ENCODE data around the gene EIF2B4. TPM values are rescaled to one million over a fixed set of nuclear protein-coding genes. Genes with fewer than 3 reads are reported as not detected.
"Not testable (repeated sequence)": the region's sequence is repeated elsewhere in the genome, so short reads cannot be mapped to it uniquely, and the experiment has no call there.

The EIF2B4 gene
- total RNA-seq, 1 experiment from 2014 or later, result 50.1 TPM

DNA sequence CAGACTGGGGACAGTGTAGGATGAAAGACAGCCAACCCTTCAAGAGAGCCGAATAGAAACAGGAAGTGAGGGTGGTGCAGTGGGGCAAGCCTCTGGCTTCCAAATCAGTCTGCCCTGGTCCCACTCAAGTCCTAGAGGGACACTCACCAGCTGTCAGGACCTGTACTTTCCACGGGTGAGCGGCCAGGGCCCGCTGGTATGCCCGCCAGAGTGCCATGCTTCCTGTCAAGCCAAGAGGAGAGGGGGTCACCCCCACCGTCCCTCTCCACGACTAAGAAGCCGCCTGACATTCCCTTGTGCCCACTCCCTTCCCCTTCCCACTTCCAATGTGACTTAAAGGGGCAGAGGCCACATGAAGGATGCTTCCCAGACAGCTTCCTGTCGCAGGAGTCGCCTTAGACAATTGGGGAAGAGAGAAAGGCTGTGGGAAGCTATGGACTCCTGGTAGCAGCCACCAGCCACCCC is 47.8 kb downstream of the EIF2B4 start:
- intact Hi-C loops (cut with micrococcal nuclease), result no loop called here
- DNase-seq (ENCODE audit: unreplicated experiment), result peak; percentile 25
- Mint-ChIP-seq H3K4me3 (ENCODE audit: unreplicated experiment) (peak overlapping the region; percentile 91), H3K9me3 (ENCODE audit: unreplicated experiment) (no peaks in the 10 kb centered on the region), H3K27ac (ENCODE audit: low read depth, unreplicated experiment) (peak overlapping the region; percentile 99), H3K27me3 (ENCODE audit: insufficient read depth, unreplicated experiment) (no peaks in the 10 kb centered on the region), H3K4me1 (ENCODE audit: insufficient read depth, unreplicated experiment) (peaks cover 23% of the 10 kb centered on the region), H3K36me3 (ENCODE audit: insufficient read depth, unreplicated experiment) (peaks cover 55% of the 10 kb centered on the region)
- ChIA-PET CTCF (interaction anchor here (0.5 to 7.8 kb wide), 10 partner anchors 15 to 399 kb away, joined by 3 to 47 read pairs (median 6); partner anchors contain the start of genes EIF2B4 and SNX17), POLR2A (interaction anchor here (0.7 to 5.6 kb wide), 32 partner anchors 10 to 351 kb away, joined by 3 to 142 read pairs (median 6); partner anchors contain the start of genes AGBL5, EIF2B4, GTF3C2 and OST4)
- TSS peak; percentile 83 for BruUV-seq (replicated peaks)
- no peak for TF ChIP-seq CTCF (IDR thresholded peaks at IDR 0.05; ENCODE audit: unreplicated experiment)

DNA sequence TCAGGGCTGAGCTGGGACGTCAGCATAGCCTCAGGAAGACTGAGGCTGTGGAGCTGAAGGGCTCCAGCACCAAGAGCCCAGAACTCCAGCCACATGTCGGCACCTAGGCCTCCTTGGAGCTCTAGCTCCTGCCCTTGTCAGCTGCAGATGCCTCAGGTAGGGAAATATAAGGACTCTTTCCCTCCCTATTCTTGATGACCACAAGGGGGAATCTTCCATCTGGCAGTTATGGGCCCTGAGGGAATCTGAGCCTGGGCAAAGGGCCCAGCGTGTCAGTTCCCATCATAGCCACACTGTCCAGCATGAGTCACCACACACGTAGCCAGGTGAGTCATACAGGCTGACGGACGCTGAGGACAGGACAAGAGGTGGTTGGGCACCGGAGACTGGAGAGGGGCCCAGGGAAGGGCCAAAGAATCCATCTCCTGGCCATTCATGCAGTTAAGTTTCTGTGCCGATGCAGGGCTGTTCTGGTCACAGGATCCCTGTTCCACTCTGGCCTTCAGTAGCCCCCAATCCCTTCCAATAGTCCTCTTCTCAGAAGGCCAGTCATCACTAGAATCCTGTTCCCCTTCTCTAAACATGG is 49.1 kb downstream of the EIF2B4 start:
- H3K9me3 Mint-ChIP-seq (ENCODE audit: unreplicated experiment), result no peaks in the 10 kb centered on the region
- peaks cover 45% of the 10 kb centered on the region for H3K36me3 Mint-ChIP-seq (ENCODE audit: insufficient read depth, unreplicated experiment)
- no peaks in the 10 kb centered on the region for H3K27me3 Mint-ChIP-seq (ENCODE audit: insufficient read depth, unreplicated experiment)
- TF ChIP-seq CTCF (IDR thresholded peaks at IDR 0.05; ENCODE audit: unreplicated experiment), result peak; percentile 48
- intact Hi-C loops (cut with micrococcal nuclease), result loop anchor here (1.0 to 2.0 kb wide), 3 partner anchors 35 to 362 kb away; partner anchors contain the start of genes EIF2B4, GTF3C2 and SNX17
- peak; percentile 99 for DNase-seq (ENCODE audit: unreplicated experiment)
- ChIA-PET POLR2A (interaction anchor here (0.7 to 5.6 kb wide), 17 partner anchors 9 to 270 kb away, joined by 3 to 142 read pairs (median 5); partner anchors contain the start of genes AGBL5, EIF2B4, GTF3C2 and PPM1G), CTCF (interaction anchor here (0.5 to 7.8 kb wide), 14 partner anchors 11 to 245 kb away, joined by 3 to 47 read pairs (median 4); partner anchors contain the start of genes EIF2B4 and SNX17)
- H3K4me1 Mint-ChIP-seq (ENCODE audit: insufficient read depth, unreplicated experiment), result peaks cover 23% of the 10 kb centered on the region
- BruUV-seq (replicated peaks), result no TSS peak
- H3K4me3 Mint-ChIP-seq (ENCODE audit: unreplicated experiment), result peak overlapping the region; percentile 91
- peak overlapping the region; percentile 99 for H3K27ac Mint-ChIP-seq (ENCODE audit: low read depth, unreplicated experiment)

DNA sequence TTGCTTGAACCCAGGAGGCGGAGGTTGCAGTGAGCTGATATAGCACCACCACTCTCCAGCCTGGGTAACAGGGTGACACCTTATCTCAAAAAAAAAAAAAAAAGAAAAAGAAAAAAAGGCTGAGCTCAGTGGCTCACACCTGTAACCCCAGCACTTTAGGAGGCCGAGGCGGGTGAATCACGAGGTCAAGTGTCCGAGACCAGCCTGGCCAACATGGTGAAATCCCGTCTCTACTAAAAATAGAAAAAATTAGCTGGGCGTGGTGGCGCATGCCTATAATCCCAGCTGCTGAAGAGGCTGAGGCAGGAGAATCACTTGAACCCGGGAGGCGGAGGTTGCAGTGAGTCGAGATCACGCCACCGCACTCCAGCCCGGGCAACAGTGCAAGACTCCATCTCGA is 50.3 kb downstream of the EIF2B4 start:
- not testable (repeated sequence) for BruUV-seq (replicated peaks); H3K9me3 Mint-ChIP-seq (ENCODE audit: unreplicated experiment); H3K4me3 Mint-ChIP-seq (ENCODE audit: unreplicated experiment); H3K27me3 Mint-ChIP-seq (ENCODE audit: insufficient read depth, unreplicated experiment)
- Mint-ChIP-seq H3K4me1 (ENCODE audit: insufficient read depth, unreplicated experiment) (peaks cover 23% of the 10 kb centered on the region), H3K36me3 (ENCODE audit: insufficient read depth, unreplicated experiment) (peaks cover 36% of the 10 kb centered on the region), H3K27ac (ENCODE audit: low read depth, unreplicated experiment) (peak overlapping the region; percentile 19)
- intact Hi-C loops (cut with micrococcal nuclease), result loop anchor here (2.0 kb wide), 1 partner anchor 363 kb away; no protein-coding TSS in a partner anchor
- POLR2A ChIA-PET, result interaction anchor here (0.7 to 5.6 kb wide), 5 partner anchors 37 to 122 kb away, joined by 3 to 142 read pairs (median 52); partner anchors contain the start of genes EIF2B4, GTF3C2, SNX17 and ZNF513
- DNase-seq (ENCODE audit: unreplicated experiment), result peak; percentile 24
- CTCF ChIA-PET, result interaction anchor here (0.6 to 7.8 kb wide), 6 partner anchors 26 to 491 kb away, joined by 3 to 47 read pairs (median 4); partner anchors contain the start of genes EIF2B4 and SNX17

DNA sequence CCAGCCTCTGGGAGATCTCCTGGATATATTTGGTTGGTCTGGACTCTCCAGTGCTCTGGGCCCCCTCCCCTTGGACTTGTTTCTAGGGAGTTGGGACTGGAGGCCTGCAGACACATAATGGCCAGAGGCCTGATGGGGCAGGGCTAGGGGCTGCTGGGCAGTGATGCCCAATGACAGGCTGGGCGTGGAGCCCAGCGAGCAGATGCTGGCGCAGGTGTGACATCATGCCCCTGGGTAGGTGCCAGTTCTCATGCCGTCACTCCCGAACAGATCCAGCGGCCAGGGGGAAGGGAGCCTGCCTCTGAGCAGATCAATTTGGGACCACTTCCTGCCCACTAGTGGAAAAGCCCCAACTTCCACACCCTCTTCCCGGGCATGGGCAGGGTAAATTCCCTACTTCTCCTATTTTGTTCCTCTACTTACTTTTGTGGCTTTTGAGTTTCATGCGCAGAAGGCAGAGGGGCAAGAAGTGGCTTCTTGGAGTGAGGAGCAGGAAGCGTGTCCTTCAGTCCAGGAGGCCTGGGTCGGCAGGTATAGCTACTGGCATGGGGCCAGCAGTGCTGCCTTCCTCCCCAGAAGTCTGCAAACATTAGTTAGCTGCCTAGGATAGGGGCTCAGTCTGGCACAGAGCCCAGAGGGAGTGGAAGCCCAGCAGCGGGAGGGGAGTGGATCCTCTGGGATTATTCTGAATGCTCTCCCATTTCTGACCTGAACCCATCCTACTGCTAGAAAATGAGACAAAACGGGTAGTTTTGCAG is 53.3 kb downstream of the EIF2B4 start:
- no peak for TF ChIP-seq CTCF (IDR thresholded peaks at IDR 0.05; ENCODE audit: unreplicated experiment)

More for the DNA sequence above, 53.3 kb downstream of the EIF2B4 start:
- Mint-ChIP-seq H3K27ac (ENCODE audit: low read depth, unreplicated experiment) (no peak overlapping the region), H3K9me3 (ENCODE audit: unreplicated experiment) (no peaks in the 10 kb centered on the region), H3K4me1 (ENCODE audit: insufficient read depth, unreplicated experiment) (peaks cover 12% of the 10 kb centered on the region), H3K27me3 (ENCODE audit: insufficient read depth, unreplicated experiment) (no peaks in the 10 kb centered on the region), H3K36me3 (ENCODE audit: insufficient read depth, unreplicated experiment) (peaks cover 32% of the 10 kb centered on the region), H3K4me3 (ENCODE audit: unreplicated experiment) (no peak overlapping the region)
- ChIA-PET CTCF (interaction anchor here (2.9 to 3.1 kb wide), 2 partner anchors 14 kb away, joined by 16 to 17 read pairs; no protein-coding TSS in a partner anchor), POLR2A (interaction anchor here (1.2 kb wide), 1 partner anchor 13 kb away, joined by 4 read pairs; no protein-coding TSS in a partner anchor)
- no TSS peak for BruUV-seq (replicated peaks)
- intact Hi-C loops (cut with micrococcal nuclease), result no loop called here
- DNase-seq (ENCODE audit: unreplicated experiment), result peak; percentile 74

Measured in MCF 10A (cell line).